Measurements from ENCODE around the gene KRT40.

GRCh38 chr17:40974366-40974765, 9.8 kb downstream of the KRT40 start:
- TF ChIP-seq CTCF (conservative IDR thresholded peaks at IDR 0.05; ENCODE audit: low read length) (no peak), EZH2phosphoT487 (IDR thresholded peaks at IDR 0.05; ENCODE audit: borderline replicate concordance) (no peak)

All from Loucy (cell line).